Ovary (tissue), 3 donors: Measurements from ENCODE around the gene ZNF609.

Source experiments
- EP300 ChIP-seq: sonication (generic); formaldehyde crosslinking; IDR thresholded peaks from one replicate; pipeline ENCODE4 v1.6.1; 2017; ENCODE audit warnings: antibody characterized with exemption
- POLR2A ChIP-seq: fragments of 450-650 bp; IDR thresholded peaks from one replicate; pipeline ENCODE4 v1.6.1; 2017; ENCODE audit warnings: antibody characterized with exemption, mild to moderate bottlenecking, moderate library complexity
- TF ChIP-seq, protein P1 (sequence below), 3 donors: fragments of 450-650 bp in 2 of 3; fragments of 200-600 bp in 1 of 3; IDR thresholded peaks; one replicate each; pipeline versions ENCODE4 v1.5.1 to v1.8.0; 2016 to 2022; ENCODE audit warnings: antibody characterized with exemption in 3 of 3, mild to moderate bottlenecking in 1 of 3
- donor health status: DM: no; HTN: no; CAD: no.

DNA sequence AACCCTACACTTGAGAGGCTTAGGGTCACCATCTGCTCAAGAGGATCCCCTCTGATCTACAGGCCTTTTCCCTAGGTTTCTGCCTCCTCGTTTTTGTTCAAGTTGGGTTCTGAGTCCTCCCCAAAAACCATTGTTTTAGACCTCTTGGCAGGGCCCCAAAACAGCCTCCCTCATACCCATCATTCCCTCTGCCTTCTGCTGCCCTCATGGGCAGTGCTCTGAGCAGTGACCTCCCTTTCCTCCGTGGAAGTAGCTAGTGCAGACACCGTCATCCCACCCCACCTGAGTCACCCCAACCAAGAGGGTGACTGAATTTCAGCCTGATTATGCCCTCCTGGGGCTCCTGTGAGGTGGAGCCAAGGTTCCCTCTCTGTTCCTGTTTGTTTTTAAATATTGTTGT is 223.0 kb downstream of the ZNF609 start:
- TF ChIP-seq, protein P1, sequence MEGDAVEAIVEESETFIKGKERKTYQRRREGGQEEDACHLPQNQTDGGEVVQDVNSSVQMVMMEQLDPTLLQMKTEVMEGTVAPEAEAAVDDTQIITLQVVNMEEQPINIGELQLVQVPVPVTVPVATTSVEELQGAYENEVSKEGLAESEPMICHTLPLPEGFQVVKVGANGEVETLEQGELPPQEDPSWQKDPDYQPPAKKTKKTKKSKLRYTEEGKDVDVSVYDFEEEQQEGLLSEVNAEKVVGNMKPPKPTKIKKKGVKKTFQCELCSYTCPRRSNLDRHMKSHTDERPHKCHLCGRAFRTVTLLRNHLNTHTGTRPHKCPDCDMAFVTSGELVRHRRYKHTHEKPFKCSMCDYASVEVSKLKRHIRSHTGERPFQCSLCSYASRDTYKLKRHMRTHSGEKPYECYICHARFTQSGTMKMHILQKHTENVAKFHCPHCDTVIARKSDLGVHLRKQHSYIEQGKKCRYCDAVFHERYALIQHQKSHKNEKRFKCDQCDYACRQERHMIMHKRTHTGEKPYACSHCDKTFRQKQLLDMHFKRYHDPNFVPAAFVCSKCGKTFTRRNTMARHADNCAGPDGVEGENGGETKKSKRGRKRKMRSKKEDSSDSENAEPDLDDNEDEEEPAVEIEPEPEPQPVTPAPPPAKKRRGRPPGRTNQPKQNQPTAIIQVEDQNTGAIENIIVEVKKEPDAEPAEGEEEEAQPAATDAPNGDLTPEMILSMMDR (IDR thresholded peaks at IDR 0.05): no peak
- TF ChIP-seq EP300 (no peak), POLR2A (no peak)
